Endothelial cell of umbilical vein (primary cell): ENCODE results near the gene CLEC17A.

Source experiments
- EZH2 ChIP-seq: IDR thresholded peaks from 2 replicates; pipeline ENCODE4 v1.6.1; 2012; ENCODE audit warnings: borderline replicate concordance, low read depth, mild to moderate bottlenecking, moderate library complexity, low read length, inconsistent platforms; ENCODE audit not compliant: severe bottlenecking
- FOS ChIP-seq: IDR thresholded peaks from 2 replicates; pipeline ENCODE4 v1.6.1; 2011; ENCODE audit warnings: mild to moderate bottlenecking, low read length, moderate library complexity, borderline replicate concordance; ENCODE audit not compliant: insufficient read depth
- JUN ChIP-seq: IDR thresholded peaks from 2 replicates; pipeline ENCODE4 v1.6.1; 2011; ENCODE audit warnings: borderline replicate concordance, low read depth; ENCODE audit not compliant: insufficient read length, insufficient read depth
- MYC ChIP-seq: IDR thresholded peaks from one replicate; pipeline ENCODE4 v1.6.1; 2011; ENCODE audit warnings: mild to moderate bottlenecking, low read depth, low read length
- POLR2A ChIP-seq: IDR thresholded peaks from 2 replicates; pipeline ENCODE4 v1.6.1; 2012; ENCODE audit warnings: low read depth, mild to moderate bottlenecking, control low read depth, low read length
- POLR2AphosphoS5 ChIP-seq: IDR thresholded peaks from 2 replicates; pipeline ENCODE4 v1.6.1; 2012; ENCODE audit warnings: low read depth, mild to moderate bottlenecking, control low read depth, low read length, moderate library complexity; ENCODE audit not compliant: insufficient read depth
- TF ChIP-seq, protein P1 (sequence below), 2 donors: IDR thresholded peaks; 1 replicate in 1 of 2; 2 replicates in 1 of 2; pipeline ENCODE4 v1.5.1; 2011; ENCODE audit warnings: low read length in 2 of 2, mild to moderate bottlenecking in 2 of 2, moderate library complexity in 2 of 2, control low read depth in 1 of 2, inconsistent platforms in 1 of 2, low read depth in 1 of 2; ENCODE audit not compliant: insufficient read depth in 1 of 2; ENCODE audit errors: extremely low read depth in 1 of 2
- TF ChIP-seq, protein P2 (sequence below): IDR thresholded peaks from 2 replicates; pipeline ENCODE4 v1.6.1; 2011; ENCODE audit not compliant: insufficient read depth, insufficient read length

DNA sequence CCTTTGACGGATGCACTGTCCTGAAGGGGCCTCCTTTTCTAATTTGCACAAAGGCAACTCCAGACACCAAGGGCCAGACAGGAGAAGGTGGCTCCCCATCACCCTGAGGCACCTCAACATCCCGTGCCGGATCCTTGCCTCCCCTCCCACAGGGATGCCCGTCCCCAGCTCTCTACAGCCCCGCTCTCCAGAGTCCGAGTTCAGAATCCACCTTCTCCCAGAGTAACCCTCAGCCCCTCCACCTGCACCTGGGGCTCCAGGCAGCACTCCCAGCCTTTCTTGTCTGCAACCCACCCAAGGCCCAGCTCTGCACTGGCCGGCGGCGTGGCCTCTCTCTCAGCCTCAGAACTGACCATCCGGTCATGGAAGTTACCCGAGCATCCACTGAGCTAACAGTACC, 15.8 kb upstream of the CLEC17A start:
- TF ChIP-seq EZH2 (no peak), POLR2A (no peak), POLR2AphosphoS5 (no peak), FOS (no peak), MYC (no peak), JUN (no peak)
- TF ChIP-seq, protein P1, sequence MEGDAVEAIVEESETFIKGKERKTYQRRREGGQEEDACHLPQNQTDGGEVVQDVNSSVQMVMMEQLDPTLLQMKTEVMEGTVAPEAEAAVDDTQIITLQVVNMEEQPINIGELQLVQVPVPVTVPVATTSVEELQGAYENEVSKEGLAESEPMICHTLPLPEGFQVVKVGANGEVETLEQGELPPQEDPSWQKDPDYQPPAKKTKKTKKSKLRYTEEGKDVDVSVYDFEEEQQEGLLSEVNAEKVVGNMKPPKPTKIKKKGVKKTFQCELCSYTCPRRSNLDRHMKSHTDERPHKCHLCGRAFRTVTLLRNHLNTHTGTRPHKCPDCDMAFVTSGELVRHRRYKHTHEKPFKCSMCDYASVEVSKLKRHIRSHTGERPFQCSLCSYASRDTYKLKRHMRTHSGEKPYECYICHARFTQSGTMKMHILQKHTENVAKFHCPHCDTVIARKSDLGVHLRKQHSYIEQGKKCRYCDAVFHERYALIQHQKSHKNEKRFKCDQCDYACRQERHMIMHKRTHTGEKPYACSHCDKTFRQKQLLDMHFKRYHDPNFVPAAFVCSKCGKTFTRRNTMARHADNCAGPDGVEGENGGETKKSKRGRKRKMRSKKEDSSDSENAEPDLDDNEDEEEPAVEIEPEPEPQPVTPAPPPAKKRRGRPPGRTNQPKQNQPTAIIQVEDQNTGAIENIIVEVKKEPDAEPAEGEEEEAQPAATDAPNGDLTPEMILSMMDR (IDR thresholded peaks at IDR 0.05; ENCODE audit: extremely low read depth in 1 of 2, insufficient read depth in 1 of 2, low read depth in 1 of 2, low read length in 2 of 2): no peak
- TF ChIP-seq, protein P2, sequence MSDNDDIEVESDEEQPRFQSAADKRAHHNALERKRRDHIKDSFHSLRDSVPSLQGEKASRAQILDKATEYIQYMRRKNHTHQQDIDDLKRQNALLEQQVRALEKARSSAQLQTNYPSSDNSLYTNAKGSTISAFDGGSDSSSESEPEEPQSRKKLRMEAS: no peak
